GM21381 (cell line): Measurements from ENCODE around the gene ALG2.
"Not testable (repeated sequence)": the region's sequence is repeated elsewhere in the genome, so short reads cannot be mapped to it uniquely, and the experiment has no call there.

Source experiments
- ATAC-seq: cut with Tn5 transposase; IDR thresholded peaks from one replicate; pipeline ENCODE4 v1.9.1; 2021; ENCODE audit warnings: mild to moderate bottlenecking, moderate library complexity; ENCODE audit not compliant: unreplicated experiment

Gene ALG2

GRCh38 chr9:99238331-99238730, 16.6 kb upstream of the ALG2 start:
- no peak for ATAC-seq

- not testable (repeated sequence) for ATAC-seq
Observed at GRCh38 chr9:99237849-99238248, 16.1 kb upstream of the ALG2 start.

- no peak for ATAC-seq
Observed at GRCh38 chr9:99237356-99237755, 15.6 kb upstream of the ALG2 start.

GRCh38 chr9:99235926-99236634, 14.3 kb upstream of the ALG2 start:
- peak; percentile 94 for ATAC-seq

GRCh38 chr9:99235069-99235468, 13.3 kb upstream of the ALG2 start:
- ATAC-seq, result no peak

GRCh38 chr9:99234618-99235017, 12.9 kb upstream of the ALG2 start:
- no peak for ATAC-seq

GRCh38 chr9:99231711-99232110, 10.0 kb upstream of the ALG2 start:
- no peak for ATAC-seq

- ATAC-seq, result no peak
Observed at GRCh38 chr9:99230206-99230605, 8.5 kb upstream of the ALG2 start.

GRCh38 chr9:99226054-99226453, 4.3 kb upstream of the ALG2 start:
- ATAC-seq, result no peak

- ATAC-seq, result no peak
Observed at GRCh38 chr9:99224445-99224844, 2.7 kb upstream of the ALG2 start.

GRCh38 chr9:99222416-99223270, 901 bp upstream of the ALG2 start:
- peak; percentile 25 for ATAC-seq

- ATAC-seq, result no peak
Observed at GRCh38 chr9:99221266-99221620, 499 bp downstream of the ALG2 start.

GRCh38 chr9:99220011-99220410, 1.7 kb downstream of the ALG2 start:
- no peak for ATAC-seq

- no peak for ATAC-seq
Observed at GRCh38 chr9:99216073-99216472, 5.7 kb downstream of the ALG2 start.

GRCh38 chr9:99213197-99213596, 8.5 kb downstream of the ALG2 start:
- no peak for ATAC-seq

- ATAC-seq, result no peak
Observed at GRCh38 chr9:99211746-99212145, 10.0 kb downstream of the ALG2 start.

- no peak for ATAC-seq
Observed at GRCh38 chr9:99210572-99210971, 11.2 kb downstream of the ALG2 start.

GRCh38 chr9:99201603-99202002, 20.1 kb downstream of the ALG2 start:
- ATAC-seq, result no peak

GRCh38 chr9:99199938-99200539, 21.7 kb downstream of the ALG2 start:
- ATAC-seq, result no peak

GRCh38 chr9:99197987-99198386, 23.8 kb downstream of the ALG2 start:
- ATAC-seq, result no peak

- ATAC-seq, result no peak
Observed at GRCh38 chr9:99197124-99197630, 24.6 kb downstream of the ALG2 start.

- ATAC-seq, result not testable (repeated sequence)
Observed at GRCh38 chr9:99196484-99196883, 25.3 kb downstream of the ALG2 start.
